HepG2 (cell line): ENCODE measurements around the gene KATNB1. TPM values are rescaled to one million over a fixed set of nuclear protein-coding genes. Genes with fewer than 3 reads are reported as not detected.

ENCODE experiments used
- GLI4 ChIP-seq: sonication (generic); formaldehyde crosslinking; IDR thresholded peaks from 2 replicates; pipeline ENCODE4 v1.5.1; 2020; ENCODE audit warnings: missing genetic modification reagents, mild to moderate bottlenecking, moderate library complexity, borderline replicate concordance
- HMGA1 ChIP-seq: sonication (generic); formaldehyde crosslinking; conservative IDR thresholded peaks from 2 replicates; pipeline ENCODE4 v1.4.0; 2020; ENCODE audit warnings: missing genetic modification reagents
- TCF12 ChIP-seq, 2 experiments: fragments of 450-650 bp in 1 of 2; sonication (generic) in 1 of 2; formaldehyde crosslinking in 1 of 2; IDR thresholded peaks; 2 replicates each; pipeline versions ENCODE4 v1.6.1 to v1.8.0; 2017 to 2022; ENCODE audit warnings: antibody characterized with exemption in 1 of 2, mild to moderate bottlenecking in 1 of 2, missing genetic modification reagents in 1 of 2, moderate library complexity in 1 of 2
- ZNF253 ChIP-seq: sonication (generic); formaldehyde crosslinking; IDR thresholded peaks from 2 replicates; pipeline ENCODE4 v1.8.0; 2022; ENCODE audit warnings: mild to moderate bottlenecking, missing genetic modification reagents, borderline replicate concordance
- ZNF550 ChIP-seq: sonication (generic); formaldehyde crosslinking; IDR thresholded peaks from 2 replicates; pipeline ENCODE4 v1.4.0; 2020; ENCODE audit warnings: mild to moderate bottlenecking, missing genetic modification reagents, borderline replicate concordance
- polyA plus RNA-seq, 8 experiments: library from polyadenylated mRNA; depleted of rRNA in 3 of 8; stranded (reverse) in 7 of 8; unstranded in 1 of 8; fragments of >200 nt; fragmentation: Illumina TruSeq in 4 of 8; extraction: Trizol in 4 of 8; gene quantifications; 2 replicates each; pipeline versions ENCODE4 v1.2.1 to v1.2.3, GENCODE V29; 2011 to 2016; ENCODE audit warnings: low read depth in 4 of 8, missing spikeins in 1 of 8, mixed read lengths in 1 of 8; ENCODE audit not compliant: insufficient read depth in 1 of 8
- total RNA-seq, 5 experiments: library from RNA; depleted of rRNA; stranded (reverse); fragments of >200 nt; fragmentation: Illumina TruSeq; extraction: Trizol; gene quantifications; 2 replicates each; pipeline ENCODE4 v1.2.3, GENCODE V29; 2016; ENCODE audit warnings: low read depth in 1 of 5
- TF ChIP-seq, protein P1 (sequence below): sonication (generic); formaldehyde crosslinking; IDR thresholded peaks from 2 replicates; pipeline ENCODE4 v1.5.0; 2020; ENCODE audit warnings: mild to moderate bottlenecking, missing genetic modification reagents, moderate library complexity
- TF ChIP-seq, protein P2 (sequence below): sonication (generic); formaldehyde crosslinking; IDR thresholded peaks from 2 replicates; pipeline ENCODE4 v1.5.0; 2020; ENCODE audit warnings: mild to moderate bottlenecking, missing genetic modification reagents

KATNB1 gene
- total and polyA plus RNA-seq, 2 of the 13 experiments (the other 11 are each of a cell fraction or from before 2014, with no cell fraction given) = 31.5 to 43.5 TPM

DNA sequence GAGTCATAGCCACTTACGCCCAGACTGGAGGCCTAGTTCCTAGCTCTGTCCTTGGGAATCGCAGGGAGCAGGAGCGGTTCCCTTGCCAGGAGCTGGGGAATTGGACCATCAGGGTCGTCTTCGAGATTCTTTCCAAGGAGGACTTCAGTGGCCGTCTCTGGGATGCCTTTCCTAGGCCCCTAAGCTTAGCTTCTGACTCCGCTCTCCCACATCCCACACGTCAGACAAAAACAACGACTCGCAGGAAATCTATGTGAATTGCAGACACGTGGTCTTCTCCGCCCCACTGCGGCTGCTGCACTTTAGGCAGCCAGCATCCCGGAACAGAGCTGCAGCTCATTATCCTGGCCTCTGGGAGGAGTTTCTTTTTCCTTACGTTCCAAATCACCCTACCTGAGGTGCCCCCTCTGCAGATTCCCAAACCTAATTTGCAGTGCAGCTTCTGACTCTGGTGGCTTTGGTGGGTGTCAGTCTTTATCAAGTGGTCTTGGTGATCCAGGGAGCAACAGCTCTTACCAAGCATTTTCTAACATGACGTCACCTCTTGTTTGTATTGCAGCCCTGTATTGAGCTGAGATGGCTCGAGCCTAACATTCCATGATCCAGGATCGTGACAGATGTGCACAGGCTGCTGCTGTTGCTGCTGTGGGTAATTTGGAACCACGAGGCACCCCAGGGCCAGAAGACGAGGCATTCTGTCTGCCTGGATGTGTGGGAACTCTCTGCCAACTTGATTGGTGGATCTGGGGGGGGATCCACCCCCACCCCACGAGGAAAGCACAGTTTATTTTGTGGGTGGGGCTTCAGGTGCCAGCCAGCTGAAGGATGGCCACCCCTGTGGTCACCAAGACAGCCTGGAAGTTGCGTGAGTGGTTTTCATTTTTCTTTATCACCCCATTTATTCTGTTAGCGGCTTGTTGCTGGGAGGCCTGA lies 1.1 kb downstream of the KATNB1 start (continued):
- TF ChIP-seq ZNF253 (CRISPR knock-in tag) (peak; percentile 72; the same call in 1 of the 2 replicates), HMGA1 (CRISPR knock-in tag) (no peak), TCF12 (IDR thresholded peaks at IDR 0.05) (no peak), TCF12 (CRISPR knock-in tag; IDR thresholded peaks at IDR 0.05) (no peak), ZNF550 (CRISPR knock-in tag) (no peak), GLI4 (CRISPR knock-in tag) (no peak)
- TF ChIP-seq, protein P1, sequence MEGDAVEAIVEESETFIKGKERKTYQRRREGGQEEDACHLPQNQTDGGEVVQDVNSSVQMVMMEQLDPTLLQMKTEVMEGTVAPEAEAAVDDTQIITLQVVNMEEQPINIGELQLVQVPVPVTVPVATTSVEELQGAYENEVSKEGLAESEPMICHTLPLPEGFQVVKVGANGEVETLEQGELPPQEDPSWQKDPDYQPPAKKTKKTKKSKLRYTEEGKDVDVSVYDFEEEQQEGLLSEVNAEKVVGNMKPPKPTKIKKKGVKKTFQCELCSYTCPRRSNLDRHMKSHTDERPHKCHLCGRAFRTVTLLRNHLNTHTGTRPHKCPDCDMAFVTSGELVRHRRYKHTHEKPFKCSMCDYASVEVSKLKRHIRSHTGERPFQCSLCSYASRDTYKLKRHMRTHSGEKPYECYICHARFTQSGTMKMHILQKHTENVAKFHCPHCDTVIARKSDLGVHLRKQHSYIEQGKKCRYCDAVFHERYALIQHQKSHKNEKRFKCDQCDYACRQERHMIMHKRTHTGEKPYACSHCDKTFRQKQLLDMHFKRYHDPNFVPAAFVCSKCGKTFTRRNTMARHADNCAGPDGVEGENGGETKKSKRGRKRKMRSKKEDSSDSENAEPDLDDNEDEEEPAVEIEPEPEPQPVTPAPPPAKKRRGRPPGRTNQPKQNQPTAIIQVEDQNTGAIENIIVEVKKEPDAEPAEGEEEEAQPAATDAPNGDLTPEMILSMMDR = peak; percentile 62
- TF ChIP-seq, protein P2, sequence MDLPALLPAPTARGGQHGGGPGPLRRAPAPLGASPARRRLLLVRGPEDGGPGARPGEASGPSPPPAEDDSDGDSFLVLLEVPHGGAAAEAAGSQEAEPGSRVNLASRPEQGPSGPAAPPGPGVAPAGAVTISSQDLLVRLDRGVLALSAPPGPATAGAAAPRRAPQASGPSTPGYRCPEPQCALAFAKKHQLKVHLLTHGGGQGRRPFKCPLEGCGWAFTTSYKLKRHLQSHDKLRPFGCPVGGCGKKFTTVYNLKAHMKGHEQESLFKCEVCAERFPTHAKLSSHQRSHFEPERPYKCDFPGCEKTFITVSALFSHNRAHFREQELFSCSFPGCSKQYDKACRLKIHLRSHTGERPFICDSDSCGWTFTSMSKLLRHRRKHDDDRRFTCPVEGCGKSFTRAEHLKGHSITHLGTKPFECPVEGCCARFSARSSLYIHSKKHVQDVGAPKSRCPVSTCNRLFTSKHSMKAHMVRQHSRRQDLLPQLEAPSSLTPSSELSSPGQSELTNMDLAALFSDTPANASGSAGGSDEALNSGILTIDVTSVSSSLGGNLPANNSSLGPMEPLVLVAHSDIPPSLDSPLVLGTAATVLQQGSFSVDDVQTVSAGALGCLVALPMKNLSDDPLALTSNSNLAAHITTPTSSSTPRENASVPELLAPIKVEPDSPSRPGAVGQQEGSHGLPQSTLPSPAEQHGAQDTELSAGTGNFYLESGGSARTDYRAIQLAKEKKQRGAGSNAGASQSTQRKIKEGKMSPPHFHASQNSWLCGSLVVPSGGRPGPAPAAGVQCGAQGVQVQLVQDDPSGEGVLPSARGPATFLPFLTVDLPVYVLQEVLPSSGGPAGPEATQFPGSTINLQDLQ (CRISPR knock-in tag) = 0 out of 2 replicates have a peak, but pooled peaks have one; percentile 40
- TF ChIP-seq, all 625 proteins: peak for 141
